HepG2 (cell line): ENCODE measurements around the gene RXFP2. TPM values are rescaled to one million over a fixed set of nuclear protein-coding genes. Genes with fewer than 3 reads are reported as not detected.

ENCODE experiments used
- ATAC-seq: fragments of 200-7000 bp; cut with Tn5 transposase; 3 replicates; pipeline ENCODE4 v1.9.1; 2020; ENCODE audit warnings: mild to moderate bottlenecking, moderate library complexity
- BruUV-seq: library from RNA; stranded (reverse); fragments of 400-500 nt; replicated peaks from 2 replicates; lab custom pipeline; 2021; lab: Mats Ljungman, UMichigan
- CTCF ChIA-PET: fragments of 300-600 bp; formaldehyde crosslinking; extraction: SDS; loops from one replicate; lab custom pipeline; 2021; ENCODE audit warnings: low total read pairs, inconsistent platforms, low intra/inter-chr PET ratio; lab: Yijun Ruan, JAX
- POLR2A ChIA-PET: fragments of 350-600 bp; sonication (Branson Sonifier 250); formaldehyde crosslinking; loops from one replicate; lab custom pipeline; 2020; ENCODE audit warnings: antibody characterized with exemption, inconsistent platforms; lab: Yijun Ruan, JAX
- DNase-seq: peaks from one replicate; pipeline ENCODE4 v3.0.0-alpha.2; 2015; ENCODE audit warnings: low spot score
- FAIRE-seq: peaks from 3 replicates; lab custom pipeline; 2011; peaks lifted over from hg19 to GRCh38; lab: Jason Lieb, UNC
- H2AFZ ChIP-seq: one replicate; pipeline ENCODE4 v1.6.1; 2011; ENCODE audit warnings: low read length, inconsistent platforms
- H3K27ac ChIP-seq: fragments of 300-600 bp; 3 replicates; pipeline ENCODE4 v1.8.0; 2011; ENCODE audit warnings: mixed run types, mild to moderate bottlenecking, mixed read lengths, low read length, inconsistent platforms; ENCODE audit not compliant: insufficient read depth; ENCODE audit errors: extremely low read length
- H3K27me3 ChIP-seq, 2 experiments: fragments of 200-600 bp in 1 of 2; 2 replicates in 1 of 2; 3 replicates in 1 of 2; pipeline versions ENCODE4 v1.6.0 to v1.8.0; 2011; ENCODE audit warnings: low read length in 2 of 2, mild to moderate bottlenecking in 2 of 2, moderate library complexity in 2 of 2, inconsistent platforms in 1 of 2; ENCODE audit not compliant: insufficient read depth in 2 of 2, control insufficient read depth in 1 of 2
- H3K36me3 ChIP-seq, 2 experiments: fragments of 200-600 bp in 1 of 2; replicated peaks in 1 of 2; 2 replicates in 1 of 2; 3 replicates in 1 of 2; pipeline versions ENCODE4 v1.5.1 to v1.8.0; 2011; ENCODE audit warnings: low read length in 2 of 2, inconsistent platforms in 1 of 2; ENCODE audit not compliant: insufficient read depth in 2 of 2, control insufficient read depth in 1 of 2
- H3K4me1 ChIP-seq: 2 replicates; pipeline ENCODE4 v1.5.1; 2012; ENCODE audit warnings: low read length, inconsistent platforms; ENCODE audit not compliant: insufficient read depth
- H3K4me2 ChIP-seq: 2 replicates; pipeline ENCODE4 v1.6.0; 2011; ENCODE audit warnings: low read depth, low read length, inconsistent platforms
- H3K4me3 ChIP-seq, 3 experiments: fragments of 200-600 bp in 1 of 3; sonication (generic), shearing (Covaris generic) in 1 of 3; replicated peaks in 1 of 3; 2 replicates each; pipeline ENCODE4 v1.5.1; 2011 to 2016; ENCODE audit warnings: low read length in 3 of 3, inconsistent platforms in 2 of 3, low read depth in 2 of 3, mild to moderate bottlenecking in 2 of 3, control low read depth in 1 of 3, mixed read lengths in 1 of 3; ENCODE audit not compliant: insufficient read depth in 1 of 3
- H3K79me2 ChIP-seq: one replicate; pipeline ENCODE4 v1.6.1; 2011; ENCODE audit warnings: low read length, inconsistent platforms; ENCODE audit not compliant: insufficient read depth
- H3K9ac ChIP-seq: 2 replicates; pipeline ENCODE4 v1.6.0; 2011; ENCODE audit warnings: mild to moderate bottlenecking, low read depth, low read length, inconsistent platforms; ENCODE audit not compliant: insufficient read depth
- H3K9me3 ChIP-seq: 2 replicates; pipeline ENCODE4 v1.5.1; 2012; ENCODE audit warnings: mild to moderate bottlenecking, low read length
- H4K20me1 ChIP-seq: 2 replicates; pipeline ENCODE4 v1.6.0; 2011; ENCODE audit warnings: inconsistent platforms, mild to moderate bottlenecking, low read length, moderate library complexity; ENCODE audit not compliant: insufficient read depth
- BORCS8-MEF2B ChIP-seq: sonication (generic); formaldehyde crosslinking; IDR thresholded peaks from 2 replicates; pipeline ENCODE4 v1.8.0; 2022; ENCODE audit warnings: mild to moderate bottlenecking, missing genetic modification reagents
- DMAP1 ChIP-seq: IDR thresholded peaks from 2 replicates; pipeline ENCODE4 v1.6.1; 2016
- DR1 ChIP-seq: sonication (generic); formaldehyde crosslinking; IDR thresholded peaks from 2 replicates; pipeline ENCODE4 v1.8.0; 2021; ENCODE audit warnings: mild to moderate bottlenecking, missing genetic modification reagents, inconsistent platforms
- E2F1 ChIP-seq: sonication (generic); formaldehyde crosslinking; IDR thresholded peaks from 2 replicates; pipeline ENCODE4 v1.5.0; 2020; ENCODE audit warnings: missing genetic modification reagents
- HNRNPH1 ChIP-seq: fragments of 200-400 bp; formaldehyde crosslinking; optimal IDR thresholded peaks from 2 replicates; pipeline ENCODE3; 2017; ENCODE audit warnings: mild to moderate bottlenecking, low read depth, low read length
- NCOA2 ChIP-seq: sonication (generic); formaldehyde crosslinking; IDR thresholded peaks from 2 replicates; pipeline ENCODE4 v1.8.0; 2022; ENCODE audit warnings: inconsistent platforms
- PPARG ChIP-seq: conservative IDR thresholded peaks from 2 replicates; pipeline ENCODE4 v1.6.1; 2016; ENCODE audit warnings: missing biosample characterization, missing genetic modification reagents
- TSC22D2 ChIP-seq: sonication (generic); formaldehyde crosslinking; IDR thresholded peaks from 2 replicates; pipeline ENCODE4 v1.5.1; 2020; ENCODE audit warnings: missing genetic modification reagents, mild to moderate bottlenecking, borderline replicate concordance
- ZFY ChIP-seq: sonication (generic); formaldehyde crosslinking; IDR thresholded peaks from 2 replicates; pipeline ENCODE4 v1.4.0; 2020; ENCODE audit warnings: missing genetic modification reagents
- ZNF556 ChIP-seq: sonication (generic); formaldehyde crosslinking; IDR thresholded peaks from 2 replicates; pipeline ENCODE4 v1.4.0; 2020; ENCODE audit warnings: mild to moderate bottlenecking, missing genetic modification reagents, borderline replicate concordance
- ZNF569 ChIP-seq: sonication (generic); formaldehyde crosslinking; IDR thresholded peaks from 2 replicates; pipeline ENCODE4 v1.5.0; 2020; ENCODE audit warnings: mild to moderate bottlenecking, missing genetic modification reagents, moderate library complexity, borderline replicate concordance
- ZNF576 ChIP-seq: sonication (generic); formaldehyde crosslinking; IDR thresholded peaks from 2 replicates; pipeline ENCODE4 v1.4.0; 2020; ENCODE audit warnings: mild to moderate bottlenecking, missing genetic modification reagents
- ZNF614 ChIP-seq: IDR thresholded peaks from 2 replicates; pipeline ENCODE4 v1.6.1; 2018; ENCODE audit warnings: missing biosample characterization, missing genetic modification reagents, inconsistent platforms, borderline replicate concordance
- WGBS: methylation state at CpG from one replicate; pipeline ENCODE4 v1.1.6; 2017; ENCODE audit warnings: low lambda C conversion rate; 5-methylcytosine and 5-hydroxymethylcytosine counted together
- in situ Hi-C: cut with HindIII; loops from 2 replicates; pipeline ENCODE4 v1.10.0; 2017; ENCODE audit warnings: low pct_unique_long_range_greater_than_20kb; ENCODE audit not compliant: extremely low pct_ligation_motif_present
- intact Hi-C: fragments of 100-400 bp; cut with micrococcal nuclease; formaldehyde crosslinking; loops from one replicate; pipeline ENCODE4 v1.10.0; 2022; ENCODE audit not compliant: unreplicated experiment
- polyA plus RNA-seq, 8 experiments: library from polyadenylated mRNA; depleted of rRNA in 3 of 8; stranded (reverse) in 7 of 8; unstranded in 1 of 8; fragments of >200 nt; fragmentation: Illumina TruSeq in 4 of 8; extraction: Trizol in 4 of 8; gene quantifications; 2 replicates each; pipeline versions ENCODE4 v1.2.1 to v1.2.3, GENCODE V29; 2011 to 2016; ENCODE audit warnings: low read depth in 4 of 8, missing spikeins in 1 of 8, mixed read lengths in 1 of 8; ENCODE audit not compliant: insufficient read depth in 1 of 8
- total RNA-seq, 5 experiments: library from RNA; depleted of rRNA; stranded (reverse); fragments of >200 nt; fragmentation: Illumina TruSeq; extraction: Trizol; gene quantifications; 2 replicates each; pipeline ENCODE4 v1.2.3, GENCODE V29; 2016; ENCODE audit warnings: low read depth in 1 of 5

RXFP2 gene
- total and polyA plus RNA-seq, 2 of the 13 experiments (the other 11 are each of a cell fraction or from before 2014, with no cell fraction given): not detected

GRCh38 chr13:31826521-31826920, 87.2 kb downstream of the RXFP2 start:
- no peaks in the 10 kb centered on the region for H3K9me3 ChIP-seq
- in situ Hi-C loops: no loop called here

GRCh38 chr13:31827707-31828106, 88.4 kb downstream of the RXFP2 start:
- Histone ChIP-seq H3K36me3 (no peaks in the 10 kb centered on the region), H3K9ac (no peak overlapping the region), H3K4me3 (no peak overlapping the region), H3K27me3 (no peaks in the 10 kb centered on the region; a peak in 1 of 5 replicates), H4K20me1 (no peaks in the 10 kb centered on the region), H3K79me2 (no peaks in the 10 kb centered on the region), H3K4me1 (no peaks in the 10 kb centered on the region), H3K9me3 (no peaks in the 10 kb centered on the region), H2AFZ (no peak overlapping the region), H3K4me2 (no peak overlapping the region), H3K27ac (no peak overlapping the region)
- ChIA-PET CTCF (no interaction called here), POLR2A (no interaction called here)
- DNase-seq: no peak
- in situ Hi-C loops (no loop called here), intact Hi-C loops (no loop called here)
- FAIRE-seq: no peak
- BruUV-seq: no TSS peak
- whole genome bisulfite sequencing: 2% methylated on average over 5 of the region's 5 CpGs
- no peak for ATAC-seq
- no peak for TF ChIP-seq PPARG
- TF ChIP-seq ZNF576: no peak
- TF ChIP-seq NCOA2 (CRISPR knock-in tag): no peak
- no peak for TF ChIP-seq TSC22D2 (CRISPR knock-in tag)

More at GRCh38 chr13:31826521-31826920, 87.2 kb downstream of the RXFP2 start:
- H3K9ac ChIP-seq: no peak overlapping the region
- no peak for DNase-seq
- 27% methylated on average over 4 of the region's 4 CpGs for WGBS
- ChIA-PET CTCF (no interaction called here), POLR2A (no interaction called here)
- no peaks in the 10 kb centered on the region; a peak in 1 of 5 replicates for H3K27me3 ChIP-seq
- H3K4me3 ChIP-seq: no peak overlapping the region
- no peak for ATAC-seq
- BruUV-seq: no TSS peak
- no peaks in the 10 kb centered on the region for H4K20me1 ChIP-seq
- no peaks in the 10 kb centered on the region for H3K79me2 ChIP-seq
- no peak for FAIRE-seq
- no peak overlapping the region for H3K27ac ChIP-seq
- intact Hi-C loops: no loop called here
- no peaks in the 10 kb centered on the region for H3K4me1 ChIP-seq
- no peaks in the 10 kb centered on the region for H3K36me3 ChIP-seq
- no peak for TF ChIP-seq DMAP1 (CRISPR knock-in tag)
- TF ChIP-seq DR1: no peak
- no peak for TF ChIP-seq ZFY (CRISPR knock-in tag)
- no peak for TF ChIP-seq BORCS8-MEF2B
- no peak for TF ChIP-seq E2F1 (CRISPR knock-in tag)
- TF ChIP-seq ZNF614 (CRISPR knock-in tag): no peak
- TF ChIP-seq HNRNPH1: no peak
- TF ChIP-seq ZNF556 (CRISPR knock-in tag): no peak
- TF ChIP-seq ZNF569 (CRISPR knock-in tag): no peak
- H3K4me2 ChIP-seq: no peak overlapping the region
- no peak overlapping the region for H2AFZ ChIP-seq
